Measurements from ENCODE around the gene KDM5B.

The KDM5B gene

DNA sequence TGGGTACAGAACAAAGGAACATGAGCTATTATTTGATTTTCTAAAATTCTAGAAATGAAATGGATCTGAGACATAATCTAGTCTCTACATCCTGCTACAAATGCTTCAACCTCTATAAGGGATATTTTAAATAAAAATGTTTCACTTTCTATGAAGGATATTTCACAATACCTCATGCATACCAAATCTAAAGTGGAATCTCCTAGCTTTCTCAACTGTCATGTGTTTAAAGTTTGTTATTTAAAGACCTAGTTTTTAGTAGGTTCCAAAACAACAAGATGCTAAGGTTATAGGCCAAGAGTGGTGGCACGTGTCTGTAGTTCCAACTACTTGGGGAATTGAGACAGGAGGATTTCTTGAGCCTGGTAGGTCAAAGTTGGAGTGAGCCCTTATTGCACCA is 47.6 kb downstream of the KDM5B start:
- TF ChIP-seq, protein P1, sequence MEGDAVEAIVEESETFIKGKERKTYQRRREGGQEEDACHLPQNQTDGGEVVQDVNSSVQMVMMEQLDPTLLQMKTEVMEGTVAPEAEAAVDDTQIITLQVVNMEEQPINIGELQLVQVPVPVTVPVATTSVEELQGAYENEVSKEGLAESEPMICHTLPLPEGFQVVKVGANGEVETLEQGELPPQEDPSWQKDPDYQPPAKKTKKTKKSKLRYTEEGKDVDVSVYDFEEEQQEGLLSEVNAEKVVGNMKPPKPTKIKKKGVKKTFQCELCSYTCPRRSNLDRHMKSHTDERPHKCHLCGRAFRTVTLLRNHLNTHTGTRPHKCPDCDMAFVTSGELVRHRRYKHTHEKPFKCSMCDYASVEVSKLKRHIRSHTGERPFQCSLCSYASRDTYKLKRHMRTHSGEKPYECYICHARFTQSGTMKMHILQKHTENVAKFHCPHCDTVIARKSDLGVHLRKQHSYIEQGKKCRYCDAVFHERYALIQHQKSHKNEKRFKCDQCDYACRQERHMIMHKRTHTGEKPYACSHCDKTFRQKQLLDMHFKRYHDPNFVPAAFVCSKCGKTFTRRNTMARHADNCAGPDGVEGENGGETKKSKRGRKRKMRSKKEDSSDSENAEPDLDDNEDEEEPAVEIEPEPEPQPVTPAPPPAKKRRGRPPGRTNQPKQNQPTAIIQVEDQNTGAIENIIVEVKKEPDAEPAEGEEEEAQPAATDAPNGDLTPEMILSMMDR (conservative IDR thresholded peaks at IDR 0.05; ENCODE audit: low read depth): no peak
- POLR2A ChIA-PET (ENCODE audit: low non-redundant PET): interaction anchor here (0.6 kb wide), 1 partner anchor 239 kb away, joined by 4 read pairs; no protein-coding TSS in a partner anchor
- H3K27ac ChIP-seq: no peak overlapping the region
- CTCF ChIA-PET: interaction anchor here (1.9 kb wide), 1 partner anchor 10 kb away, joined by 4 read pairs; no protein-coding TSS in a partner anchor
- no peak for DNase-seq (ENCODE audit: low spot score)

DNA sequence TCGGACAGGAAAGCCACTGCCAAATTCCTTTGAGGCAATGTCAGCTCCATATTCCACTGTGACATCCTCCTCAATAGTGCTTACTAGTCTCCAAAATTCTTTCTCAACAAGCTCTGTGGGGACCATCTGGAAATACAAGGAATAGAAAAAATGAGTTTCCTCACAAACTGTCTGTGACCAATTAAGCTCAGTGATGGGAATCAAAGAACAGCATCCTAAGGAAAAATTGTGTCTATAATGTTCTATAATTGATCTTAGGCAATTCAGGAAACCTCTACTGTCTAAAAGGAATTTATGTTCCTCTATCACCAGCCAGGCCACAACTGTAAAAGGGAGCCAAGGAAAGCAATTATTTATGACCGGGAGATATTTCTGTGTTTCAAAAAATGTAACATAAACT is 51.8 kb downstream of the KDM5B start:
- no peak for DNase-seq (ENCODE audit: low spot score)
- POLR2A ChIA-PET (ENCODE audit: low non-redundant PET): interaction anchor here (0.7 kb wide), 1 partner anchor 118 kb away, joined by 4 read pairs; no protein-coding TSS in a partner anchor
- CTCF ChIA-PET: interaction anchor here (0.8 to 1.2 kb wide), 2 partner anchors 243 to 482 kb away, joined by 3 to 4 read pairs; no protein-coding TSS in a partner anchor
- TF ChIP-seq, protein P1 (conservative IDR thresholded peaks at IDR 0.05; ENCODE audit: low read depth): no peak
- H3K27ac ChIP-seq: no peak overlapping the region

DNA sequence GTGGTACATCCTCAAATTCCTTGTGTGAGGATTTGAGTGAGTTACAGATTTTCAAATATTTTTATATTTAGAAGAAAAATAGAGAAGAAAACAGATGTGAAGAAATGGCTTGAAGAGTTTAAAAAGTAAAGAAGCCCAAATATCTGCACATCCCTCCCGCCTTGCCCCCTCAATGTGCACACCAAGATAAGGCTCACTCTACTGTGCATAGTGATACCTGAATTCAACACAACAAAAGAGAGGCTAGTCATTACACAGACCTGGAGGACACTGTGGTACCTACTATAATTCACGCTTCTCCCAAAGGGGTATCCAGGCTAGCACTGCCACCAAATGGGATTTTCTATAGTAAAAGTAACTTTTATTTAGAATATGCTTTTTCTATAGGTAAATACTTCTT is 53.9 kb downstream of the KDM5B start:
- CTCF ChIA-PET: interaction anchor here (0.7 kb wide), 1 partner anchor 125 kb away, joined by 3 read pairs; no protein-coding TSS in a partner anchor
- TF ChIP-seq, protein P1 (conservative IDR thresholded peaks at IDR 0.05; ENCODE audit: low read depth): no peak
- POLR2A ChIA-PET (ENCODE audit: low non-redundant PET): no interaction called here
- no peak for DNase-seq (ENCODE audit: low spot score)
- no peak overlapping the region for H3K27ac ChIP-seq

DNA sequence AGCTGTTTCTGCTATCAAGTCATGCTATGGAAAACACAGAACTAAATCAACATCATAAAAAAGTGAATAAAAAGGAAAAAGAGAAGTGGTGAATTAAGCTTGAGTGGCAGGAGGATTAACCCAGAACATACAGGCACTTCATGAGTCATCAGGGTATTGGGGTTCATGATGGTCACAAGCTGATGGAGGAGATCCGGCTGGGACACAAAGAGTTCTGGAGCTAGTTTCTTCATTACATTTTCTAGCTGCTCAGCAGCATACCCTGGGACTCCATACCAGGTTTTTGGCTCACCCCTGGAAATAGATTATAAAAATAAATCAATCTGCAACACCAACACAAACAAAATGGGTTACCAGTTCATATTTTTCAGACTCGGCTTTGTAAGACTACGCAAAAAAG is 55.4 kb downstream of the KDM5B start:
- ChIA-PET CTCF (interaction anchor here (1.1 kb wide), 1 partner anchor 33 kb away, joined by 7 read pairs; no protein-coding TSS in a partner anchor), POLR2A (ENCODE audit: low non-redundant PET) (no interaction called here)
- DNase-seq (ENCODE audit: low spot score): no peak
- no peak overlapping the region for H3K27ac ChIP-seq
- TF ChIP-seq, protein P1 (conservative IDR thresholded peaks at IDR 0.05; ENCODE audit: low read depth): no peak

DNA sequence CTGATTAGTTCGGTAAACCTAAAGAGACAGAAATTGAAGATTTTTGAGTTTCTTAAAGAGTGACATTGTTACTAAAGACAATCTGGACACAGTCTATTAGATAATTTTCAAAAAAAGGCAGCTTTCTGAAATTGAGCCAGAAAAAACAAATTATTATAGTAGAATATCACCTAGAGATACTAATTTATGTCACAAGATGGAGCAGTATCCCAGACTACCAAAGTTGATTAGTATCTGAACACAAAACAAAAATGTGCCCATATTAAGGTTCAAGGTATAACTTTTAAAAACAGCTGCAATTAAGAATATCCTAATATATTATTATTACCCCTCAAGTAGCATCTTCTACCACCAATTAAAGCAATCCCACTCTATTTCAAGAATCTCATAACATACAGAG is 57.5 kb downstream of the KDM5B start:
- TF ChIP-seq, protein P1 (conservative IDR thresholded peaks at IDR 0.05; ENCODE audit: low read depth): no peak; the same call in 1 of the 2 replicates
- H3K27ac ChIP-seq: no peak overlapping the region
- ChIA-PET CTCF (interaction anchor here (0.6 to 1.6 kb wide), 7 partner anchors 9 to 339 kb away, joined by 3 to 11 read pairs (median 5); no protein-coding TSS in a partner anchor), POLR2A (ENCODE audit: low non-redundant PET) (no interaction called here)
- peak; percentile 10 for DNase-seq (ENCODE audit: low spot score)

DNA sequence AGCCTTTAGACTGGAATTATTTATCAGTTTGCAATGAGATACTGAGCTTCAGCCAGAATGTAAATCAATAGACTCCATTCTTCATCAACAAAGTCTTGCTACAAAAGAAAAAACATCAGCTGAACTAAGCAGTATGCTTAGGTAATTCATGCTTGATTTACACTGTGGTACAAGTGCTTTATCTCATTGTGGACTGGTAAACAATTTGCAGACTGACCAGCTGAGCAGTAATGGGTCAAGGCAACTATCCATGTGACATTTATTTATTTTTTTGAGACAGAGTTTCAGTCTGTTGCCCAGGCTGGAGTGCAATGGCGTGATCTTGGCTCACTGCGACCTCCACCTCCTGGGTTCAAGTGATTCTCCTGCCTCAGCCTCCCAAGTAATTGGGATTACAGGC is 58.2 kb downstream of the KDM5B start:
- TF ChIP-seq, protein P1 (conservative IDR thresholded peaks at IDR 0.05; ENCODE audit: low read depth): no peak
- CTCF ChIA-PET: interaction anchor here (0.6 to 1.6 kb wide), 7 partner anchors 9 to 339 kb away, joined by 3 to 11 read pairs (median 5); no protein-coding TSS in a partner anchor
- POLR2A ChIA-PET (ENCODE audit: low non-redundant PET): no interaction called here

More for the DNA sequence above, 58.2 kb downstream of the KDM5B start:
- DNase-seq (ENCODE audit: low spot score): no peak
- no peak overlapping the region for H3K27ac ChIP-seq
